H1 (cell line): ENCODE results near the gene THG1L. TPM values are rescaled to one million over a fixed set of nuclear protein-coding genes. Genes with fewer than 3 reads are reported as not detected.

Source experiments
- CTCF ChIA-PET: fragments of 300-600 bp; sonication (Branson Sonifier 250); formaldehyde crosslinking; loops from one replicate; lab custom pipeline; 2021; ENCODE audit not compliant: partially characterized antibody; lab: Charles Lee
- POLR2A ChIA-PET: fragments of 300-600 bp; sonication (Branson Sonifier 250); formaldehyde crosslinking; loops from one replicate; lab custom pipeline; 2021; ENCODE audit warnings: inconsistent platforms; ENCODE audit not compliant: partially characterized antibody; lab: Charles Lee
- DNase-seq, 2 experiments: peaks; one replicate each; pipeline versions ENCODE4 v3.0.0 to v3.0.0-alpha.2; 2010 to 2022; ENCODE audit warnings: low spot score in 2 of 2, low read depth in 1 of 2, mixed read lengths in 1 of 2
- FAIRE-seq: peaks from 2 replicates; lab custom pipeline; 2011; peaks lifted over from hg19 to GRCh38; lab: Jason Lieb, UNC
- H2AFZ ChIP-seq: 2 replicates; pipeline ENCODE4 v1.8.1; 2012; ENCODE audit warnings: low read length, inconsistent platforms
- H2AK5ac ChIP-seq: 2 replicates; pipeline ENCODE4 v1.6.1; 2013; ENCODE audit warnings: low read depth, low read length
- H2BK120ac ChIP-seq: replicated peaks from 2 replicates; pipeline ENCODE3; 2013; ENCODE audit warnings: low read depth, low read length, inconsistent platforms
- H2BK12ac ChIP-seq: 2 replicates; pipeline ENCODE4 v1.6.1; 2013; ENCODE audit warnings: low read depth, low read length
- H2BK15ac ChIP-seq: 2 replicates; pipeline ENCODE4 v1.6.1; 2013; ENCODE audit warnings: low read length
- H2BK20ac ChIP-seq: 2 replicates; pipeline ENCODE4 v1.6.1; 2013; ENCODE audit warnings: low read length
- H2BK5ac ChIP-seq: 2 replicates; pipeline ENCODE4 v1.6.1; 2013; ENCODE audit warnings: low read depth, low read length
- H3K14ac ChIP-seq: 2 replicates; pipeline ENCODE4 v1.6.1; 2013; ENCODE audit warnings: inconsistent platforms; ENCODE audit not compliant: insufficient read length
- H3K18ac ChIP-seq: 2 replicates; pipeline ENCODE4 v1.6.1; 2013; ENCODE audit warnings: low read length; ENCODE audit errors: extremely low read depth
- H3K23ac ChIP-seq: 2 replicates; pipeline ENCODE4 v1.6.1; 2013; ENCODE audit warnings: inconsistent platforms; ENCODE audit not compliant: insufficient read length
- H3K23me2 ChIP-seq: 2 replicates; pipeline ENCODE4 v1.6.1; 2013; ENCODE audit warnings: low read depth, low read length
- H3K27ac ChIP-seq: 2 replicates; pipeline ENCODE4 v1.6.1; 2011; ENCODE audit warnings: low read depth, low read length, inconsistent platforms
- H3K27me3 ChIP-seq, 4 experiments: replicated peaks in 1 of 4; 1 replicate in 1 of 4; 2 replicates in 3 of 4; pipeline versions ENCODE4 v1.6.1 to v1.8.1; 2011 to 2013; ENCODE audit warnings: low read length in 3 of 4, mild to moderate bottlenecking in 3 of 4, inconsistent platforms in 2 of 4, mixed read lengths in 2 of 4, moderate library complexity in 1 of 4; ENCODE audit not compliant: control insufficient read depth in 3 of 4, insufficient read depth in 3 of 4; ENCODE audit errors: extremely low read depth in 1 of 4
- H3K36me3 ChIP-seq, 4 experiments: 2 replicates each; pipeline versions ENCODE4 v1.6.1 to v1.8.1; 2011 to 2013; ENCODE audit warnings: mild to moderate bottlenecking in 4 of 4, low read length in 3 of 4, moderate library complexity in 2 of 4, control low read depth in 1 of 4, inconsistent platforms in 1 of 4; ENCODE audit not compliant: insufficient read depth in 4 of 4, control insufficient read depth in 2 of 4
- H3K4ac ChIP-seq: replicated peaks from 2 replicates; pipeline ENCODE3; 2013; ENCODE audit warnings: low read length, low read depth, mixed read lengths, inconsistent platforms; ENCODE audit not compliant: insufficient read length
- H3K4me1 ChIP-seq, 4 experiments: replicated peaks in 1 of 4; 1 replicate in 1 of 4; 2 replicates in 3 of 4; pipeline versions ENCODE4 v1.6.1 to v1.8.1; 2011 to 2013; ENCODE audit warnings: low read length in 3 of 4, inconsistent platforms in 2 of 4, mixed read lengths in 1 of 4; ENCODE audit not compliant: insufficient read depth in 4 of 4, control insufficient read depth in 3 of 4
- H3K4me2 ChIP-seq, 2 experiments: 2 replicates each; pipeline versions ENCODE4 v1.6.1 to v1.8.1; 2011 to 2013; ENCODE audit warnings: low read depth in 2 of 2, low read length in 2 of 2, control low read depth in 1 of 2, inconsistent platforms in 1 of 2, mild to moderate bottlenecking in 1 of 2; ENCODE audit not compliant: insufficient read depth in 1 of 2
- H3K4me3 ChIP-seq, 4 experiments: fragments of 200-600, 300-600 bp in 1 of 4; sonication (generic), shearing (Covaris generic), sonication (Bioruptor Twin) in 1 of 4; 2 replicates each; pipeline versions ENCODE4 v1.5.1 to v1.8.1; 2011 to 2016; ENCODE audit warnings: low read length in 4 of 4, low read depth in 3 of 4, control low read depth in 2 of 4, inconsistent platforms in 2 of 4, mild to moderate bottlenecking in 2 of 4, mixed read lengths in 1 of 4, moderate library complexity in 1 of 4; ENCODE audit not compliant: insufficient read depth in 2 of 4; ENCODE audit errors: extremely low read depth in 1 of 4
- H3K56ac ChIP-seq: replicated peaks from 2 replicates; pipeline ENCODE3; 2013; ENCODE audit warnings: low read depth, mild to moderate bottlenecking, mixed read lengths, low read length, inconsistent platforms; ENCODE audit not compliant: insufficient read length
- H3K79me1 ChIP-seq: 2 replicates; pipeline ENCODE4 v1.6.1; 2013; ENCODE audit warnings: low read depth, low read length, control low read depth
- H3K79me2 ChIP-seq, 2 experiments: 2 replicates each; pipeline versions ENCODE4 v1.6.1 to v1.8.1; 2012 to 2013; ENCODE audit warnings: low read length in 2 of 2, mild to moderate bottlenecking in 2 of 2, inconsistent platforms in 1 of 2; ENCODE audit not compliant: insufficient read depth in 2 of 2, control insufficient read depth in 1 of 2
- H3K9ac ChIP-seq, 4 experiments: replicated peaks in 1 of 4; 1 replicate in 1 of 4; 2 replicates in 3 of 4; pipeline versions ENCODE4 v1.6.1 to v1.8.1; 2011 to 2013; ENCODE audit warnings: low read depth in 3 of 4, low read length in 3 of 4, control low read depth in 2 of 4, mild to moderate bottlenecking in 2 of 4, moderate library complexity in 2 of 4, inconsistent platforms in 1 of 4; ENCODE audit errors: extremely low read depth in 1 of 4
- H3K9me3 ChIP-seq, 2 experiments: 2 replicates each; pipeline versions ENCODE4 v1.6.1 to v1.8.1; 2012 to 2013; ENCODE audit warnings: mild to moderate bottlenecking in 2 of 2, moderate library complexity in 2 of 2, control low read depth in 1 of 2, inconsistent platforms in 1 of 2, low read depth in 1 of 2, low read length in 1 of 2, mixed read lengths in 1 of 2; ENCODE audit not compliant: insufficient read depth in 2 of 2
- H4K20me1 ChIP-seq, 2 experiments: replicated peaks in 1 of 2; 2 replicates each; pipeline versions ENCODE3 to v1.8.1; 2011 to 2013; ENCODE audit warnings: inconsistent platforms in 2 of 2, low read length in 2 of 2, mild to moderate bottlenecking in 1 of 2; ENCODE audit not compliant: insufficient read depth in 2 of 2, control insufficient read depth in 1 of 2
- H4K5ac ChIP-seq: 2 replicates; pipeline ENCODE4 v1.6.1; 2013; ENCODE audit warnings: low read length, low read depth, mixed read lengths, inconsistent platforms; ENCODE audit not compliant: insufficient read length
- H4K8ac ChIP-seq: 2 replicates; pipeline ENCODE4 v1.8.0; 2013; ENCODE audit warnings: mild to moderate bottlenecking, moderate library complexity, low read length, inconsistent platforms; ENCODE audit not compliant: insufficient read depth; ENCODE audit errors: extremely low read depth
- H4K91ac ChIP-seq: replicated peaks from 2 replicates; pipeline ENCODE3; 2013; ENCODE audit warnings: low read length, mixed read lengths, inconsistent platforms; ENCODE audit not compliant: insufficient read length
- EGR1 ChIP-seq: IDR thresholded peaks from 2 replicates; pipeline ENCODE4 v1.6.1; 2011; ENCODE audit warnings: low read depth, low read length, borderline replicate concordance
- POU5F1 ChIP-seq: IDR thresholded peaks from 2 replicates; pipeline ENCODE4 v1.6.1; 2011; ENCODE audit warnings: low read depth, mild to moderate bottlenecking, low read length, moderate library complexity
- polyA plus RNA-seq, 7 experiments: library from polyadenylated mRNA; depleted of rRNA in 3 of 7; stranded (reverse) in 5 of 7; unstranded in 2 of 7; fragments of >200 nt in 5 of 7; fragments of 200-250 nt in 2 of 7; gene quantifications; 1 replicate in 5 of 7; 2 replicates in 1 of 7; 4 replicates in 1 of 7; pipeline versions ENCODE4 v1.2.1 to v1.2.3, GENCODE V29; 2011 to 2013; ENCODE audit warnings: missing spikeins in 2 of 7, mixed read lengths in 2 of 7
- total RNA-seq: library from RNA; stranded (reverse); fragmentation: NEBNext Ultra II Directional; extraction: Animal tissue kit (Norgen Biotek cat#: 25700); gene quantifications from 2 replicates; pipeline ENCODE4 v1.2.1, GENCODE V29; 2021
- TF ChIP-seq, protein P1 (sequence below): IDR thresholded peaks from 2 replicates; pipeline ENCODE4 v1.6.1; 2011; ENCODE audit warnings: low read depth, mild to moderate bottlenecking, low read length; ENCODE audit not compliant: insufficient read depth

Gene THG1L
- total and polyA plus RNA-seq, 2 of the 8 experiments (the other 6 are each of a cell fraction or from before 2014, with no cell fraction given): 8.1 to 12.4 TPM

DNA sequence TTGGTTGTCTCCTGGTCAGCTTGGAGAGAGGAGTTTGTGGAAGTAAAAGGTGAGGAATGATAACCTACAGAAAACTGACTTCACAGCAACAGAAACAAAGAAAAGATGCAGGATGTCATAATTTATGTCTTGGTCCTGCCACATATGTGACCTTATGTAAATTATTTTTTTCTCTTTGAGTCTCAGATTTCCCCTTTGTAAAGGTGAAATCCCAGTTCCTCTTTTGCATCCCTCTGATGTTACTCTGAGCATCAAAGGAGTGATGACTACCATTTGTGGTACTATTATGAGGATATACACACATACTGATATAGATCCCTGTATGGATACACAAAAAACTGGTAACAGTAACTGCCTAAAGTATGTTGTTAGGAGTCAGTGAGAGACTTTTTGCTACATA lies 1.4 kb upstream of the THG1L start:
- Histone ChIP-seq H3K9ac (no peak overlapping the region), H2BK15ac (no peak overlapping the region), H3K23me2 (peaks cover 4% of the 10 kb centered on the region; the same call in 1 of the 2 replicates), H3K79me2 (no peaks in the 10 kb centered on the region; a peak in 1 of 4 replicates), H4K8ac (no peak overlapping the region), H3K9me3 (no peaks in the 10 kb centered on the region), H2BK120ac (no peak overlapping the region), H3K14ac (no peak overlapping the region), H3K18ac (no peak overlapping the region), H3K27ac (no peak overlapping the region), H3K36me3 (peaks cover 0 to 17% (median 4%) of the 10 kb centered on the region in 4 experiments; a peak in 5 of 8 replicates), H2BK20ac (no peak overlapping the region), H3K4ac (no peak overlapping the region), H3K79me1 (no peaks in the 10 kb centered on the region), H4K20me1 (no peaks in the 10 kb centered on the region), H3K56ac (no peak overlapping the region), H2AK5ac (no peak overlapping the region), H2BK5ac (no peak overlapping the region), H3K4me3 (no peak overlapping the region), H2AFZ (no peak overlapping the region), H3K23ac (no peak overlapping the region), H4K91ac (no peak overlapping the region), H3K4me1 (no peaks in the 10 kb centered on the region), H2BK12ac (no peak overlapping the region), H4K5ac (no peak overlapping the region), H3K4me2 (no peak overlapping the region), H3K27me3 (no peaks in the 10 kb centered on the region)
- POLR2A ChIA-PET: no interaction called here
- CTCF ChIA-PET: interaction anchor here (1.0 to 2.9 kb wide), 2 partner anchors 11 to 14 kb away, joined by 3 to 11 read pairs; no protein-coding TSS in a partner anchor
- FAIRE-seq: no peak
- DNase-seq: no peak
- TF ChIP-seq, protein P1, sequence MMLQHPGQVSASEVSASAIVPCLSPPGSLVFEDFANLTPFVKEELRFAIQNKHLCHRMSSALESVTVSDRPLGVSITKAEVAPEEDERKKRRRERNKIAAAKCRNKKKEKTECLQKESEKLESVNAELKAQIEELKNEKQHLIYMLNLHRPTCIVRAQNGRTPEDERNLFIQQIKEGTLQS: no peak
- TF ChIP-seq EGR1 (no peak), POU5F1 (no peak)
